Activated naive CD8-positive, alpha-beta T cell treated with anti-CD3 and anti-CD28 coated beads for 36 hours (primary cell): ENCODE results near the gene C6orf132. TPM values are rescaled to one million over a fixed set of nuclear protein-coding genes. Genes with fewer than 3 reads are reported as not detected.
"Not testable (repeated sequence)": the region's sequence is repeated elsewhere in the genome, so short reads cannot be mapped to it uniquely, and the experiment has no call there.

Experiments used
- DNase-seq: peaks from one replicate; pipeline ENCODE4 v3.0.0; 2021
- H3K27ac Mint-ChIP-seq: one replicate; pipeline ENCODE4 v1.8.0; 2022; ENCODE audit warnings: mild to moderate bottlenecking, moderate library complexity, mixed read lengths
- H3K27me3 Mint-ChIP-seq: one replicate; pipeline ENCODE4 v1.8.0; 2022; ENCODE audit warnings: mild to moderate bottlenecking, mixed read lengths
- H3K36me3 Mint-ChIP-seq: one replicate; pipeline ENCODE4 v1.8.0; 2021; ENCODE audit warnings: mild to moderate bottlenecking, mixed read lengths
- H3K4me1 Mint-ChIP-seq: one replicate; pipeline ENCODE4 v1.8.0; 2021; ENCODE audit warnings: mixed read lengths
- H3K4me3 Mint-ChIP-seq: one replicate; pipeline ENCODE4 v1.8.0; 2022; ENCODE audit warnings: mild to moderate bottlenecking, moderate library complexity, mixed read lengths
- H3K9me3 Mint-ChIP-seq: one replicate; pipeline ENCODE4 v1.8.0; 2022; ENCODE audit warnings: mixed read lengths
- total RNA-seq, 2 experiments: library from RNA; stranded (reverse); gene quantifications; one replicate each; pipeline ENCODE4 v1.2.3, GENCODE V29; 2021

The C6orf132 gene
- total RNA-seq, 2 experiments from 2014 or later: 0.18 to 0.19 TPM

GRCh38 chr6:42152528-42153213 is 10.3 kb upstream of the C6orf132 start:
- not testable (repeated sequence) for H3K36me3 Mint-ChIP-seq, H3K27me3 Mint-ChIP-seq, H3K4me1 Mint-ChIP-seq, H3K27ac Mint-ChIP-seq, DNase-seq, H3K4me3 Mint-ChIP-seq, H3K9me3 Mint-ChIP-seq

GRCh38 chr6:42152024-42152423 is 9.6 kb upstream of the C6orf132 start:
- Mint-ChIP-seq H3K27ac (no peak overlapping the region), H3K36me3 (no peaks in the 10 kb centered on the region), H3K27me3 (no peaks in the 10 kb centered on the region), H3K4me1 (no peaks in the 10 kb centered on the region), H3K4me3 (no peak overlapping the region), H3K9me3 (no peaks in the 10 kb centered on the region)
- no peak for DNase-seq

- DNase-seq: no peak
- Mint-ChIP-seq H3K27me3 (peaks cover 4% of the 10 kb centered on the region), H3K27ac (no peak overlapping the region), H3K4me3 (no peak overlapping the region), H3K36me3 (no peaks in the 10 kb centered on the region), H3K9me3 (no peaks in the 10 kb centered on the region), H3K4me1 (no peaks in the 10 kb centered on the region)
These were observed 7.8 kb upstream of the C6orf132 start for GRCh38 chr6:42150254-42150653.

GRCh38 chr6:42148058-42148457 is 5.6 kb upstream of the C6orf132 start:
- Mint-ChIP-seq H3K9me3 (no peaks in the 10 kb centered on the region), H3K27me3 (peaks cover 17% of the 10 kb centered on the region), H3K4me3 (no peak overlapping the region), H3K36me3 (no peaks in the 10 kb centered on the region), H3K27ac (no peak overlapping the region), H3K4me1 (no peaks in the 10 kb centered on the region)
- no peak for DNase-seq

GRCh38 chr6:42147138-42147562 is 4.7 kb upstream of the C6orf132 start:
- DNase-seq: no peak
- Mint-ChIP-seq H3K4me1 (no peaks in the 10 kb centered on the region), H3K9me3 (no peaks in the 10 kb centered on the region), H3K27me3 (peaks cover 22% of the 10 kb centered on the region), H3K27ac (no peak overlapping the region), H3K4me3 (no peak overlapping the region), H3K36me3 (no peaks in the 10 kb centered on the region)

- Mint-ChIP-seq H3K27ac (no peak overlapping the region), H3K4me3 (no peak overlapping the region), H3K36me3 (no peaks in the 10 kb centered on the region), H3K27me3 (peaks cover 39% of the 10 kb centered on the region), H3K9me3 (no peaks in the 10 kb centered on the region), H3K4me1 (peaks cover 7% of the 10 kb centered on the region)
- DNase-seq: no peak
These were observed 760 bp downstream of the C6orf132 start for GRCh38 chr6:42141603-42142117.

GRCh38 chr6:42140756-42141602 is 1.4 kb downstream of the C6orf132 start:
- no peak for DNase-seq
- Mint-ChIP-seq H3K4me3 (no peak overlapping the region), H3K4me1 (peaks cover 11% of the 10 kb centered on the region), H3K27me3 (peaks cover 39% of the 10 kb centered on the region), H3K36me3 (no peaks in the 10 kb centered on the region), H3K27ac (no peak overlapping the region), H3K9me3 (no peaks in the 10 kb centered on the region)

GRCh38 chr6:42140032-42140431 is 2.4 kb downstream of the C6orf132 start:
- Mint-ChIP-seq H3K4me3 (no peak overlapping the region), H3K4me1 (peaks cover 11% of the 10 kb centered on the region), H3K27ac (no peak overlapping the region), H3K27me3 (peaks cover 33% of the 10 kb centered on the region), H3K9me3 (no peaks in the 10 kb centered on the region), H3K36me3 (no peaks in the 10 kb centered on the region)
- no peak for DNase-seq

- Mint-ChIP-seq H3K4me1 (peaks cover 11% of the 10 kb centered on the region), H3K27ac (no peak overlapping the region), H3K4me3 (no peak overlapping the region), H3K27me3 (peaks cover 31% of the 10 kb centered on the region), H3K36me3 (no peaks in the 10 kb centered on the region), H3K9me3 (no peaks in the 10 kb centered on the region)
- DNase-seq: no peak
These were observed 3.5 kb downstream of the C6orf132 start for GRCh38 chr6:42138630-42139619.

- no peak for DNase-seq
- H3K27ac Mint-ChIP-seq: no peak overlapping the region
- peaks cover 23% of the 10 kb centered on the region for H3K27me3 Mint-ChIP-seq
- no peak overlapping the region for H3K4me3 Mint-ChIP-seq
- no peaks in the 10 kb centered on the region for H3K36me3 Mint-ChIP-seq
- peaks cover 11% of the 10 kb centered on the region for H3K4me1 Mint-ChIP-seq
- H3K9me3 Mint-ChIP-seq: no peaks in the 10 kb centered on the region
These were observed 4.2 kb downstream of the C6orf132 start for GRCh38 chr6:42138190-42138589.

- H3K4me1 Mint-ChIP-seq: peaks cover 11% of the 10 kb centered on the region
- peaks cover 17% of the 10 kb centered on the region for H3K27me3 Mint-ChIP-seq
- H3K27ac Mint-ChIP-seq: no peak overlapping the region
- no peak overlapping the region for H3K4me3 Mint-ChIP-seq
- no peak for DNase-seq
- no peaks in the 10 kb centered on the region for H3K9me3 Mint-ChIP-seq
- no peaks in the 10 kb centered on the region for H3K36me3 Mint-ChIP-seq
These were observed 5.1 kb downstream of the C6orf132 start for GRCh38 chr6:42137194-42137753.

- Mint-ChIP-seq H3K4me3 (peak overlapping the region; percentile 16), H3K4me1 (peaks cover 11% of the 10 kb centered on the region), H3K27ac (peak overlapping the region; percentile 57), H3K9me3 (no peaks in the 10 kb centered on the region), H3K27me3 (peaks cover 16% of the 10 kb centered on the region), H3K36me3 (no peaks in the 10 kb centered on the region)
- DNase-seq: peak; percentile 50
These were observed 5.8 kb downstream of the C6orf132 start for GRCh38 chr6:42136508-42137193.

- H3K27me3 Mint-ChIP-seq: peaks cover 7% of the 10 kb centered on the region
- H3K36me3 Mint-ChIP-seq: no peaks in the 10 kb centered on the region
- H3K4me1 Mint-ChIP-seq: peaks cover 11% of the 10 kb centered on the region
- H3K27ac Mint-ChIP-seq: no peak overlapping the region
- DNase-seq: no peak
- H3K9me3 Mint-ChIP-seq: no peaks in the 10 kb centered on the region
- no peak overlapping the region for H3K4me3 Mint-ChIP-seq
These were observed 6.7 kb downstream of the C6orf132 start for GRCh38 chr6:42135722-42136121.

- no peak overlapping the region for H3K4me3 Mint-ChIP-seq
- no peak for DNase-seq
- H3K4me1 Mint-ChIP-seq: peaks cover 11% of the 10 kb centered on the region
- H3K9me3 Mint-ChIP-seq: no peaks in the 10 kb centered on the region
- no peak overlapping the region for H3K27ac Mint-ChIP-seq
- H3K36me3 Mint-ChIP-seq: no peaks in the 10 kb centered on the region
- peaks cover 4% of the 10 kb centered on the region for H3K27me3 Mint-ChIP-seq
These were observed 7.3 kb downstream of the C6orf132 start for GRCh38 chr6:42135161-42135560.
